Esophagus muscularis mucosa (tissue), 4 donors: ENCODE results near the gene MB21D2. TPM values are rescaled to one million over a fixed set of nuclear protein-coding genes. Genes with fewer than 3 reads are reported as not detected.

Experiments
- DNase-seq: peaks from one replicate; pipeline ENCODE4 v3.0.0-alpha.2; 2017; ENCODE audit errors: extremely low spot score
- H3K27ac ChIP-seq, 4 donors: fragments of 200-600 bp; sonication (generic); replicated peaks in 1 of 4; 1 replicate in 3 of 4; 2 replicates in 1 of 4; pipeline ENCODE4 v1.5.1; 2016 to 2019; ENCODE audit warnings: mild to moderate bottlenecking in 1 of 4
- H3K27me3 ChIP-seq, 4 donors: fragments of 200-600 bp; sonication (generic); one replicate each; pipeline versions ENCODE4 v1.5.1 to v1.6.0; 2016 to 2019
- H3K36me3 ChIP-seq, 4 donors: fragments of 200-600 bp; sonication (generic); one replicate each; pipeline ENCODE4 v1.5.1; 2016 to 2019
- H3K4me1 ChIP-seq, 4 donors: fragments of 200-600 bp; sonication (generic); one replicate each; pipeline ENCODE4 v1.5.1; 2016 to 2019
- H3K4me3 ChIP-seq, 4 donors: fragments of 200-600 bp; sonication (generic); 1 replicate in 2 of 4; 2 replicates in 2 of 4; pipeline ENCODE4 v1.5.1; 2016 to 2019; ENCODE audit warnings: mild to moderate bottlenecking in 4 of 4, moderate library complexity in 1 of 4
- H3K9me3 ChIP-seq, 4 donors: fragments of 200-600 bp; sonication (generic); 1 replicate in 3 of 4; 2 replicates in 1 of 4; pipeline ENCODE4 v1.5.1; 2016 to 2019
- EP300 ChIP-seq: sonication (generic); formaldehyde crosslinking; IDR thresholded peaks from one replicate; pipeline ENCODE4 v1.6.1; 2017; ENCODE audit warnings: antibody characterized with exemption
- POLR2A ChIP-seq: fragments of 450-650 bp; IDR thresholded peaks from one replicate; pipeline ENCODE4 v1.6.1; 2017; ENCODE audit warnings: antibody characterized with exemption, moderate library complexity, mild to moderate bottlenecking, low read depth
- POLR2AphosphoS5 ChIP-seq, 2 donors: sonication (generic); formaldehyde crosslinking; IDR thresholded peaks; one replicate each; pipeline ENCODE4 v1.6.1; 2017; ENCODE audit warnings: antibody characterized with exemption in 2 of 2
- WGBS: methylation state at CpG from one replicate; pipeline ENCODE4 v1.1.5; 2018; 5-methylcytosine and 5-hydroxymethylcytosine counted together
- intact Hi-C: fragments of 100-400 bp; cut with DNase I; formaldehyde crosslinking; loops from one replicate; pipeline ENCODE4 v1.15.1; 2023
- total RNA-seq, 4 donors: library from RNA; depleted of rRNA; stranded (reverse); fragments of >200 nt; gene quantifications; one replicate each; pipeline versions ENCODE4 v1.1.0 to v1.2.1, GENCODE V29; 2016
- TF ChIP-seq, protein P1 (sequence below), 3 experiments: fragments of 200-600 bp in 2 of 3; fragments of 450-650 bp in 1 of 3; sonication (generic) in 2 of 3; IDR thresholded peaks; one replicate each; pipeline ENCODE4 v1.5.1; 2017 to 2019; ENCODE audit warnings: antibody characterized with exemption in 3 of 3, mild to moderate bottlenecking in 2 of 3, moderate library complexity in 1 of 3

The MB21D2 gene
- total RNA-seq, 4 donors from 2014 or later: 5.4 to 11.5 (median 8.2) TPM

DNA sequence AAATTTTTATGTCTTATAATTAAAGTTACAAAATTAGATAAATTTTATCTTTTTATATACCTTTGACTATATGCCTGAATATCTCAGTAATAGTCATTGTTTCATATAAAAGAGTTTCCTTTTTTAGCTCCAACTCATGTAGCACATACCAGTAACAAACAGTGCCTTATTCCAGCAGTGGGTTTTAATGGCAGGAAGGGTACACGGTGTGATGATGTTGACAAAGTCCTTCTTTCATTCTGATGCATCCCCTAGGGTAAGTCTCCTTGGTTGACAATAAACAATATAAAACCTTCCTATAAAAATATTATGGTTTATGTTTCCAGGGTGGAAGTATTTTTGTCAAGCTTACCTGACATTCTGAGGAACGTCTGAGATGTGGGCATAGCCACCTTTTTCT, 113.2 kb downstream of the MB21D2 start:
- no peaks in the 10 kb centered on the region for H3K36me3 ChIP-seq
- no peak for DNase-seq
- no peak overlapping the region for H3K4me3 ChIP-seq
- no peak for TF ChIP-seq EP300
- TF ChIP-seq POLR2AphosphoS5 (IDR thresholded peaks at IDR 0.05): no peak
- TF ChIP-seq POLR2A: no peak
- TF ChIP-seq, protein P1, sequence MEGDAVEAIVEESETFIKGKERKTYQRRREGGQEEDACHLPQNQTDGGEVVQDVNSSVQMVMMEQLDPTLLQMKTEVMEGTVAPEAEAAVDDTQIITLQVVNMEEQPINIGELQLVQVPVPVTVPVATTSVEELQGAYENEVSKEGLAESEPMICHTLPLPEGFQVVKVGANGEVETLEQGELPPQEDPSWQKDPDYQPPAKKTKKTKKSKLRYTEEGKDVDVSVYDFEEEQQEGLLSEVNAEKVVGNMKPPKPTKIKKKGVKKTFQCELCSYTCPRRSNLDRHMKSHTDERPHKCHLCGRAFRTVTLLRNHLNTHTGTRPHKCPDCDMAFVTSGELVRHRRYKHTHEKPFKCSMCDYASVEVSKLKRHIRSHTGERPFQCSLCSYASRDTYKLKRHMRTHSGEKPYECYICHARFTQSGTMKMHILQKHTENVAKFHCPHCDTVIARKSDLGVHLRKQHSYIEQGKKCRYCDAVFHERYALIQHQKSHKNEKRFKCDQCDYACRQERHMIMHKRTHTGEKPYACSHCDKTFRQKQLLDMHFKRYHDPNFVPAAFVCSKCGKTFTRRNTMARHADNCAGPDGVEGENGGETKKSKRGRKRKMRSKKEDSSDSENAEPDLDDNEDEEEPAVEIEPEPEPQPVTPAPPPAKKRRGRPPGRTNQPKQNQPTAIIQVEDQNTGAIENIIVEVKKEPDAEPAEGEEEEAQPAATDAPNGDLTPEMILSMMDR (IDR thresholded peaks at IDR 0.05): no peak
- 94% methylated on average over 2 of the region's 2 CpGs for WGBS
- H3K9me3 ChIP-seq: no peaks in the 10 kb centered on the region
- H3K27ac ChIP-seq: no peak overlapping the region
- H3K4me1 ChIP-seq: peaks cover 3 to 16% (median 9%) of the 10 kb centered on the region in 4 donors
- no peaks in the 10 kb centered on the region for H3K27me3 ChIP-seq
- intact Hi-C loops: loop anchor here (5.0 kb wide), 1 partner anchor 337 kb away; no protein-coding TSS in a partner anchor

DNA sequence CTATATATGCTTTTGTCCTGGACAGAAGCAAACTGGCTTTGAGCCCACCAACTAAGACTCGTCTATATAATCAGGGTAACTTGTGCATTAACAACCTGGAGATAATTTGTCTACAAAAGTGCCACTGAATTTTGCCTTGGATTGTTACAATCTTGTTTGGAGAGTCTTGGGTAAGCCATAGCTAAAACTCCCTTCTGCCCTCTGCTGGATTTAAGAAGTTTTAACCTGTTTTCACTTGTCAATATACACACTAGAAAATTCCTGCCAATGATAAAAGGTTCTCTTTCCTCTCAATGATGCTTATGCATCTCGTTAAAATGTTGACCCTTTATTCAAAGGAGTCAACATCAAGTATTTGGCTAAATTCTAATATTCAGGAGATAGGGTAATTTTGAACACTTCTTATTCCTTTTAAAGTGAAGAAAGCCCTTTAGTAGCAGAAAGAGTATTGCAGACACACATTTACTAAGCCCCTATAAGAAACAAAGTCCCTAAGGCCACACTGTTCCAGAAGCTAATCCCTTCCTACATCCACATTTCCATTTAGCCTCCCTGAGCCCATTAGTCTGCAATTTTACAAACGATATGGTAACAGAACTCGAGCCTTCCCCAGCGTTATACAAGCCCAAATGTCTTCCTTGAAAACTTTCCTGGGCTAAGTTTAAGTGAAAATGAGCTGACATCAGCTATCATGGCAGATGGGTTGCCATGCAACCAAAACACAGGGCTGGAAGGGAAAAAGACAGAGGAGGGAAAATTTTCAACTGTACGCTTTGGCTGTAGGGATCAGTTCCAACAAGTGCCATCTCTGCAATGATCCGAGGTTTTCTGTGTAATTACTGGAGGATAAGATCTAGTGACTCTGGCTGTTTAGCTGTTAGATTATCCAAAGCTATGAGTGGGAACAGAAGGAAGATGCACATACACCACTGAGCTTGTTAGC, 114.4 kb downstream of the MB21D2 start:
- peaks cover 3 to 12% (median 7%) of the 10 kb centered on the region in 4 donors for H3K4me1 ChIP-seq
- intact Hi-C loops: loop anchor here (2.0 to 5.0 kb wide), 2 partner anchors 234 to 336 kb away; no protein-coding TSS in a partner anchor
- 62% methylated on average over 7 of the region's 7 CpGs for WGBS

DNA sequence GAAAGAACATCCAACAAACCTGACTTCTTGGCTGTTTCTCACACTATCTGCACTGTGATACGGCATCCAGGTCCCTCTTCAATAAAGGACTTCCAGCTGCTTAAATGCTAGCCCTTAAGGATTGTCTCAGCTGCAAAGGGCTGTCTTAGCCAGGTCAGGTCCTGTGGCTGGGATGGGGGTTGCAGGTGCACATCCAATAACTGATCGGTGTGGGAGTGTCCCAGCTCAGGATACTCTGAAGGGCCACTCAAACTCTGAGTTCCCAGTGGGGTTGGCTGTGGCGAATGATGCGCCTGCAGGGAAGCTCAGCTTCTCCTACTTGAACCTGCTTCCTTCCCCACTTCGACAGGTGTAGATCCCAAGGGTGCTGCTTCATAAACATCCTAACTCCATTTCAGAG, 115.7 kb downstream of the MB21D2 start:
- Histone ChIP-seq H3K27ac (no peak overlapping the region), H3K4me3 (no peak overlapping the region), H3K27me3 (no peaks in the 10 kb centered on the region), H3K9me3 (no peaks in the 10 kb centered on the region), H3K36me3 (peaks cover 9 to 14% (median 12%) of the 10 kb centered on the region in 4 donors), H3K4me1 (peaks cover 3 to 12% (median 7%) of the 10 kb centered on the region in 4 donors)
- 93% methylated on average over 4 of the region's 5 CpGs for WGBS
- no peak for TF ChIP-seq EP300
- TF ChIP-seq POLR2AphosphoS5 (IDR thresholded peaks at IDR 0.05): no peak
- TF ChIP-seq, protein P1 (IDR thresholded peaks at IDR 0.05): no peak
- TF ChIP-seq POLR2A: no peak
- intact Hi-C loops: loop anchor here (2.0 to 5.0 kb wide), 2 partner anchors 233 to 335 kb away; no protein-coding TSS in a partner anchor
- no peak for DNase-seq

More for the DNA sequence above, 114.4 kb downstream of the MB21D2 start:
- no peak for TF ChIP-seq POLR2A
- TF ChIP-seq, protein P1 (IDR thresholded peaks at IDR 0.05): peak; percentile 24 to 53 (median 46)
- Histone ChIP-seq H3K36me3 (peaks cover 9 to 11% (median 10%) of the 10 kb centered on the region in 4 donors), H3K4me3 (no peak overlapping the region), H3K27ac (no peak overlapping the region), H3K9me3 (no peaks in the 10 kb centered on the region), H3K27me3 (no peaks in the 10 kb centered on the region)
- DNase-seq: no peak

DNA sequence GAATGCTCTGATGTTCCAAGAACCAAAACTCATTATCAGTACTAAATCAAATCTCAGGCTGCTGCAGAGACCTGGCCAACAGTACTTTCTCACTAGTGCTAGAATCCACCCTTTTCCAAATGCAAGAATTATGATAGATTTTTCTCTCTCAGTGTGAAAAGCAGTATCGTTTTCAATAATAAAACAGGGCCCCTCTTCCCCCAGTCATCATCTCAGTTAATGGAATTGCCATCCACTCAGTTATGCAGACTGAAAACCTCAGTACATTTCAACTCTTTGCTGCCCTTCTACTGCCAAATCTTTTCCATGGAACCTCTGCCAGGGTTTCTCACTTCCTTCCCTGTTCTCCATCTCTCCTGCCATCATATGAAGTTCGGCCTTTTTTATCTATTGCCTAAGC, 117.9 kb downstream of the MB21D2 start:
- intact Hi-C loops: loop anchor here (5.0 kb wide), 1 partner anchor 332 kb away; no protein-coding TSS in a partner anchor
- Histone ChIP-seq H3K4me3 (no peak overlapping the region), H3K27me3 (no peaks in the 10 kb centered on the region), H3K36me3 (peaks cover 9 to 14% (median 12%) of the 10 kb centered on the region in 4 donors), H3K9me3 (no peaks in the 10 kb centered on the region), H3K27ac (no peak overlapping the region), H3K4me1 (peaks cover 3 to 12% (median 7%) of the 10 kb centered on the region in 4 donors)
- no peak for DNase-seq
- no peak for TF ChIP-seq EP300
- TF ChIP-seq POLR2AphosphoS5 (IDR thresholded peaks at IDR 0.05): no peak
- TF ChIP-seq, protein P1 (IDR thresholded peaks at IDR 0.05): no peak
- no peak for TF ChIP-seq POLR2A
- WGBS: 83% methylated on average over 2 of the region's 2 CpGs
